Neutrophil (primary cell): ENCODE measurements around the gene PPL.
"Not testable (repeated sequence)": the region's sequence is repeated elsewhere in the genome, so short reads cannot be mapped to it uniquely, and the experiment has no call there.

Source experiments
- H3K27ac ChIP-seq: fragments of 200-600 bp; sonication (generic); 2 replicates; pipeline ENCODE4 v1.5.1; 2016; ENCODE audit warnings: mild to moderate bottlenecking, moderate library complexity
- H3K27me3 ChIP-seq: fragments of 200-600 bp; sonication (generic); 2 replicates; pipeline ENCODE4 v1.6.0; 2016; ENCODE audit warnings: mild to moderate bottlenecking
- H3K36me3 ChIP-seq: fragments of 200-600 bp; sonication (generic); 2 replicates; pipeline ENCODE4 v1.5.1; 2017
- H3K4me1 ChIP-seq, 2 experiments: fragments of 200-600 bp in 1 of 2; sonication (generic) in 1 of 2; 1 replicate in 1 of 2; 2 replicates in 1 of 2; pipeline versions ENCODE4 v1.5.1 to v1.6.1; 2013 to 2016; ENCODE audit warnings: low read depth in 1 of 2, low read length in 1 of 2, mild to moderate bottlenecking in 1 of 2, moderate library complexity in 1 of 2; ENCODE audit not compliant: control insufficient read depth in 1 of 2, insufficient read depth in 1 of 2
- H3K4me3 ChIP-seq, 2 experiments: fragments of 200-600 bp in 1 of 2; sonication (generic) in 1 of 2; 1 replicate in 1 of 2; 2 replicates in 1 of 2; pipeline ENCODE4 v1.5.1; 2013 to 2016; ENCODE audit warnings: low read depth in 1 of 2, low read length in 1 of 2, mild to moderate bottlenecking in 1 of 2, moderate library complexity in 1 of 2
- H3K9me3 ChIP-seq: fragments of 200-600 bp; sonication (generic); 2 replicates; pipeline ENCODE4 v1.5.1; 2016
- CTCF ChIP-seq: fragments of 200-600 bp; sonication (generic); IDR thresholded peaks from 2 replicates; pipeline ENCODE4 v1.5.1; 2016; ENCODE audit warnings: antibody characterized with exemption

The PPL gene

DNA sequence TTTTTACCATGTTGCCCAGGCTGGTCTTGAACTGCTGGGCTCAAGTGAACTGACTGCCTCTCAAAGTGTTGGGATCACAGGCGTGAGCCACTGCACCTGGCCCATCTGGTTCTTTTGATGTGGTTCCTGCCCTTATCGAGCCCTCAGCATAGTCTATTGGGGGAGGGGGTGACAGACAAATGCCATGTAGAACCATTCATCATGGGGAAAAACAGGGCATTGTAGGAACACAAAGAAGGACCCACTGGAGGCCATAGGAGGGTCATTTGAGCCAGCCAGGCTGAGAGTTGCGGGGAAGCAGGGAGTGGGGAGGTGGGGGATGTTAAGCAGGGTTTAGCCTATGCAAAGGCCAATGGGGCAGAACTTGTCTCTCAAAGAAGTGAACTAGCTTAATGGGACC is 33.1 kb upstream of the PPL start:
- TF ChIP-seq CTCF = no peak
- no peak overlapping the region for H3K27ac ChIP-seq
- H3K4me3 ChIP-seq = no peak overlapping the region
- H3K27me3 ChIP-seq = peaks cover 27% of the 10 kb centered on the region
- H3K4me1 ChIP-seq = no peaks in the 10 kb centered on the region
- H3K36me3 ChIP-seq = no peaks in the 10 kb centered on the region
- no peaks in the 10 kb centered on the region for H3K9me3 ChIP-seq

DNA sequence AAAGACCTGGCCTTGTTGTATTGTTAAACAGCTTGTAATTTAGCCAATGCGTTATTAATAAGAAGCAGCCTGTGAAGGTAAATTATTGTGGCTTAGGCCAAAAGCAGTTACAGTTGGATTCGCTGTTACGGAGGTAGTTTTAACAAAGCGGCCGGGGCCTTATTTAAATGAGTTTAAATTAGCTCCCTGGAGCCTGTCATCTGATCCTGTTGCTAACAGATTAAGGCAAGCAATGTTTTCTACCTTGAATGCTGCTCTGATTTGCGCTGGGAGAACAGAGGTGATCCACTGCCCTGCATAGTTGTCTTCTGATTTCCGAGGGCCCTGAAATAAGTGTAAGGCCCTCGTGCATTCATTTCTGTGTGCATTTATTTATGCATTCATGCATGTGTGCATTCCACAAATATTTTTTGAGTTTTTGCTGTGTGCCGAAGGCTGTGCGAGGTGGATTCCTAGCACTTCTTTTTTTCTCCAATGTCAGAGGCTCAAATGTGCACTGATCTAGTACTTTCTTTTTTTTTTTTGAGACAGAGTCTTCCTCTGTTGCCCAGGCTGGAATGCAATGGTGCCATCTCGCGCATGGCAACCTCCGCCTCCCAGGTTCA is 32.0 kb upstream of the PPL start:
- H3K36me3 ChIP-seq = no peaks in the 10 kb centered on the region
- no peak for TF ChIP-seq CTCF
- no peaks in the 10 kb centered on the region for H3K9me3 ChIP-seq
- no peaks in the 10 kb centered on the region for H3K4me1 ChIP-seq
- H3K27me3 ChIP-seq = peaks cover 27% of the 10 kb centered on the region
- no peak overlapping the region for H3K27ac ChIP-seq
- H3K4me3 ChIP-seq = no peak overlapping the region

DNA sequence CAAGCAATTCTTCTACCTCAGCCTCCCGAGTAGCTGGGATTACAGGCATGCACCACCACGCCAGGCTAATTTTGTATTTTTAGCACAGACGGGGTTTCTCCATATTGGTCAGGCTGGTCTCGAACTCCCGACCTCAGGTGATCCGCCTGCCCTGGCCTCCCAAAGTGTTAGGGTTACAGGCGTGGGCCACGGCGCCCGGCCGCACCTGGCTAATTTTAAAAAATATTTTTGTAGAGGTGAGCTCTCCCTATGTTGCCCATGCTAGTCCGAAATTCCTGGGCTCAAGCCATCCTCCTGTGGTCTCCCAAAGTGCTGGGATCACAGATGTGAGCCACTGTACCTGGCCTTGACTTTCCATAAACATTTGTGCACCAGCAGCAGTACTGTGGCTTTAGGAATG is 31.3 kb upstream of the PPL start:
- not testable (repeated sequence) for H3K4me1 ChIP-seq, H3K4me3 ChIP-seq, H3K9me3 ChIP-seq, H3K27ac ChIP-seq, H3K36me3 ChIP-seq
- H3K27me3 ChIP-seq = peaks cover 27% of the 10 kb centered on the region

GRCh38 chr16:4966736-4967453 is 29.9 kb upstream of the PPL start:
- H3K27ac ChIP-seq = no peak overlapping the region
- H3K36me3 ChIP-seq = no peaks in the 10 kb centered on the region
- H3K4me1 ChIP-seq = no peaks in the 10 kb centered on the region
- peaks cover 22% of the 10 kb centered on the region for H3K27me3 ChIP-seq
- no peaks in the 10 kb centered on the region for H3K9me3 ChIP-seq
- no peak overlapping the region for H3K4me3 ChIP-seq
- TF ChIP-seq CTCF = no peak

DNA sequence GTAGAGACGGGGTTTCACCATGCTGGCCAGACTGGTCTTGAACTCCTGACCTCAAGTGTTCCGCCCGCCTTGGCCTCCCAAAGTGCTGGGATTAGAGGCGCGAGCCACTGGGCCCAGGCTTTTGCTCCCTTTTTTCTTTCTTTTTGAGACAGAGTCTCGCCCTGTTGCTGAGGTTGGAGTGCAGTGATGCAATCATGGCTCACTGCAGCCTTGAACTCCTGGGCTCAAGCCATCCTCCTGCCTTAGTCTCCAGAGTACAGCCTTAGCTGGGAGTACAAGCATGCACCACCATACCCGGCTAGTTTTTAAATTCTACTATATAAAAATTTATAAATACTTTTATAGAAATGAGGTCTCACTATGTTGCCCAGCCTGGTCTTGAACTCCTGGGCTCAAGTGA is 26.6 kb upstream of the PPL start:
- not testable (repeated sequence) for H3K9me3 ChIP-seq, H3K27ac ChIP-seq, H3K4me3 ChIP-seq, H3K36me3 ChIP-seq, H3K4me1 ChIP-seq
- H3K27me3 ChIP-seq = peaks cover 44% of the 10 kb centered on the region

- no peaks in the 10 kb centered on the region for H3K36me3 ChIP-seq
- no peaks in the 10 kb centered on the region for H3K9me3 ChIP-seq
- no peak overlapping the region for H3K27ac ChIP-seq
- no peak for TF ChIP-seq CTCF
- H3K4me1 ChIP-seq = peaks cover 7 to 10% of the 10 kb centered on the region in 2 experiments
- H3K27me3 ChIP-seq = peaks cover 47% of the 10 kb centered on the region
- no peak overlapping the region for H3K4me3 ChIP-seq
These were observed 25.8 kb upstream of the PPL start for GRCh38 chr16:4962716-4963115.
